Type B pancreatic cell (in vitro differentiated cells): ENCODE data around the gene KMT2E. TPM values are rescaled to one million over a fixed set of nuclear protein-coding genes. Genes with fewer than 3 reads are reported as not detected.

Source experiments
- DNase-seq: peaks from one replicate; pipeline ENCODE4 v3.0.0; 2021; ENCODE audit warnings: mixed read lengths; ENCODE audit not compliant: unreplicated experiment; ENCODE audit errors: extremely low spot score
- H3K27ac Mint-ChIP-seq: 2 replicates; pipeline ENCODE4 v1.8.0; 2021; ENCODE audit warnings: mild to moderate bottlenecking, mixed read lengths
- H3K27me3 Mint-ChIP-seq: 2 replicates; pipeline ENCODE4 v1.8.0; 2021; ENCODE audit warnings: mixed read lengths
- H3K36me3 Mint-ChIP-seq: 2 replicates; pipeline ENCODE4 v1.8.0; 2021; ENCODE audit warnings: mixed read lengths
- H3K4me1 Mint-ChIP-seq: one replicate; pipeline ENCODE4 v1.8.0; 2021; ENCODE audit warnings: mixed read lengths; ENCODE audit not compliant: unreplicated experiment
- H3K4me3 Mint-ChIP-seq: 2 replicates; pipeline ENCODE4 v1.8.0; 2021; ENCODE audit warnings: mild to moderate bottlenecking, mixed read lengths
- H3K9me3 Mint-ChIP-seq: 2 replicates; pipeline ENCODE4 v1.8.0; 2021; ENCODE audit warnings: mixed read lengths
- CTCF ChIP-seq: fragments of 200-600 bp; sonication (generic); conservative IDR thresholded peaks from 2 replicates; pipeline ENCODE4 v1.5.0; 2021; ENCODE audit warnings: antibody characterized with exemption, mild to moderate bottlenecking
- total RNA-seq: library from RNA; stranded (reverse); gene quantifications from 2 replicates; pipeline ENCODE4 v1.2.1, GENCODE V29; 2021; ENCODE audit warnings: low replicate concordance

KMT2E gene
- total RNA-seq, 1 donor from 2014 or later: 75.6 TPM

- no peaks in the 10 kb centered on the region for H3K4me1 Mint-ChIP-seq
- no peaks in the 10 kb centered on the region for H3K27me3 Mint-ChIP-seq
- H3K4me3 Mint-ChIP-seq: no peak overlapping the region
- no peaks in the 10 kb centered on the region for H3K9me3 Mint-ChIP-seq
- H3K36me3 Mint-ChIP-seq: peaks cover 23% of the 10 kb centered on the region
- no peak for DNase-seq
- H3K27ac Mint-ChIP-seq: no peak overlapping the region
- no peak for TF ChIP-seq CTCF
Measured at GRCh38 chr7:105068886-105069285, 54.9 kb downstream of the KMT2E start.

GRCh38 chr7:105073143-105073542 lies 59.1 kb downstream of the KMT2E start:
- Mint-ChIP-seq H3K27me3 (no peaks in the 10 kb centered on the region), H3K4me3 (no peak overlapping the region), H3K9me3 (no peaks in the 10 kb centered on the region), H3K4me1 (no peaks in the 10 kb centered on the region), H3K36me3 (peaks cover 44% of the 10 kb centered on the region), H3K27ac (no peak overlapping the region)
- DNase-seq: no peak
- TF ChIP-seq CTCF: no peak

GRCh38 chr7:105079348-105079747 lies 65.3 kb downstream of the KMT2E start:
- no peak overlapping the region for H3K27ac Mint-ChIP-seq
- H3K4me3 Mint-ChIP-seq: no peak overlapping the region
- H3K27me3 Mint-ChIP-seq: no peaks in the 10 kb centered on the region
- no peaks in the 10 kb centered on the region for H3K4me1 Mint-ChIP-seq
- no peak for DNase-seq
- peaks cover 41% of the 10 kb centered on the region for H3K36me3 Mint-ChIP-seq
- H3K9me3 Mint-ChIP-seq: no peaks in the 10 kb centered on the region
- TF ChIP-seq CTCF: no peak

GRCh38 chr7:105084581-105084980 lies 70.6 kb downstream of the KMT2E start:
- Mint-ChIP-seq H3K4me1 (no peaks in the 10 kb centered on the region), H3K27ac (no peak overlapping the region), H3K36me3 (peaks cover 34% of the 10 kb centered on the region), H3K9me3 (no peaks in the 10 kb centered on the region), H3K27me3 (no peaks in the 10 kb centered on the region), H3K4me3 (no peak overlapping the region)
- TF ChIP-seq CTCF: no peak
- DNase-seq: no peak

- H3K4me1 Mint-ChIP-seq: no peaks in the 10 kb centered on the region
- H3K27me3 Mint-ChIP-seq: no peaks in the 10 kb centered on the region
- no peaks in the 10 kb centered on the region for H3K9me3 Mint-ChIP-seq
- H3K4me3 Mint-ChIP-seq: no peak overlapping the region
- H3K36me3 Mint-ChIP-seq: peaks cover 29% of the 10 kb centered on the region
- H3K27ac Mint-ChIP-seq: no peak overlapping the region
- no peak for DNase-seq
- TF ChIP-seq CTCF: no peak
Measured at GRCh38 chr7:105086850-105087249, 72.8 kb downstream of the KMT2E start.

- TF ChIP-seq CTCF: no peak
- Mint-ChIP-seq H3K36me3 (peaks cover 26% of the 10 kb centered on the region), H3K9me3 (no peaks in the 10 kb centered on the region), H3K4me1 (no peaks in the 10 kb centered on the region), H3K4me3 (no peak overlapping the region), H3K27me3 (no peaks in the 10 kb centered on the region), H3K27ac (no peak overlapping the region)
- no peak for DNase-seq
Measured at GRCh38 chr7:105087981-105088380, 74.0 kb downstream of the KMT2E start.
